HepG2 (cell line): ENCODE measurements around the gene TAS1R1. TPM values are rescaled to one million over a fixed set of nuclear protein-coding genes. Genes with fewer than 3 reads are reported as not detected.

Source experiments
- FOSL2 ChIP-seq: sonication (generic); formaldehyde crosslinking; IDR thresholded peaks from 2 replicates; pipeline ENCODE4 v1.4.0; 2020; ENCODE audit warnings: missing genetic modification reagents
- PHF5A ChIP-seq: IDR thresholded peaks from one replicate; pipeline ENCODE4 v1.6.1; 2018; ENCODE audit warnings: low read depth, missing genetic modification reagents; ENCODE audit not compliant: unreplicated experiment
- STAG1 ChIP-seq: sonication (generic); formaldehyde crosslinking; IDR thresholded peaks from 2 replicates; pipeline ENCODE4 v1.4.0; 2020; ENCODE audit warnings: missing genetic modification reagents
- TFAP4 ChIP-seq: sonication (generic); IDR thresholded peaks from 2 replicates; pipeline ENCODE4 v1.6.1; 2016; ENCODE audit warnings: low read depth, borderline replicate concordance
- TIGD3 ChIP-seq: sonication (generic); formaldehyde crosslinking; IDR thresholded peaks from 2 replicates; pipeline ENCODE4 v1.5.1; 2020; ENCODE audit warnings: mild to moderate bottlenecking, missing genetic modification reagents, borderline replicate concordance
- UBTF ChIP-seq: sonication (generic); formaldehyde crosslinking; IDR thresholded peaks from 2 replicates; pipeline ENCODE4 v1.4.0; 2020; ENCODE audit warnings: mild to moderate bottlenecking, missing genetic modification reagents
- ZBTB14 ChIP-seq: sonication (generic); formaldehyde crosslinking; IDR thresholded peaks from 2 replicates; pipeline ENCODE4 v1.4.0; 2020; ENCODE audit warnings: missing genetic modification reagents
- ZBTB38 ChIP-seq: sonication (generic); formaldehyde crosslinking; IDR thresholded peaks from 2 replicates; pipeline ENCODE4 v1.5.1; 2020; ENCODE audit warnings: mild to moderate bottlenecking, missing genetic modification reagents
- ZBTB44 ChIP-seq: sonication (generic); formaldehyde crosslinking; IDR thresholded peaks from 2 replicates; pipeline ENCODE4 v1.4.0; 2020; ENCODE audit warnings: missing genetic modification reagents
- ZKSCAN5 ChIP-seq: sonication (generic); formaldehyde crosslinking; IDR thresholded peaks from 2 replicates; pipeline ENCODE4 v1.5.1; 2020; ENCODE audit warnings: mild to moderate bottlenecking, missing genetic modification reagents
- ZMAT5 ChIP-seq: sonication (generic); formaldehyde crosslinking; IDR thresholded peaks from 2 replicates; pipeline ENCODE4 v1.5.0; 2020; ENCODE audit warnings: mild to moderate bottlenecking, low read depth, missing genetic modification reagents, borderline replicate concordance
- ZNF530 ChIP-seq: sonication (generic); formaldehyde crosslinking; IDR thresholded peaks from 2 replicates; pipeline ENCODE4 v1.5.0; 2020; ENCODE audit warnings: low read depth, mild to moderate bottlenecking, missing genetic modification reagents
- ZNF772 ChIP-seq: sonication (generic); formaldehyde crosslinking; IDR thresholded peaks from 2 replicates; pipeline ENCODE4 v1.5.0; 2020; ENCODE audit warnings: mild to moderate bottlenecking, missing genetic modification reagents
- polyA plus RNA-seq, 8 experiments: library from polyadenylated mRNA; depleted of rRNA in 3 of 8; stranded (reverse) in 7 of 8; unstranded in 1 of 8; fragments of >200 nt; fragmentation: Illumina TruSeq in 4 of 8; extraction: Trizol in 4 of 8; gene quantifications; 2 replicates each; pipeline versions ENCODE4 v1.2.1 to v1.2.3, GENCODE V29; 2011 to 2016; ENCODE audit warnings: low read depth in 4 of 8, missing spikeins in 1 of 8, mixed read lengths in 1 of 8; ENCODE audit not compliant: insufficient read depth in 1 of 8
- total RNA-seq, 5 experiments: library from RNA; depleted of rRNA; stranded (reverse); fragments of >200 nt; fragmentation: Illumina TruSeq; extraction: Trizol; gene quantifications; 2 replicates each; pipeline ENCODE4 v1.2.3, GENCODE V29; 2016; ENCODE audit warnings: low read depth in 1 of 5

TAS1R1 gene
- total and polyA plus RNA-seq, 2 of the 13 experiments (the other 11 are each of a cell fraction or from before 2014, with no cell fraction given): 1.4 to 1.6 TPM

- TF ChIP-seq TFAP4: no peak
- TF ChIP-seq ZBTB14 (CRISPR knock-in tag): no peak
- no peak for TF ChIP-seq FOSL2 (CRISPR knock-in tag)
- no peak for TF ChIP-seq ZNF772 (CRISPR knock-in tag)
- TF ChIP-seq ZKSCAN5 (CRISPR knock-in tag): no peak
- TF ChIP-seq TIGD3 (CRISPR knock-in tag): no peak
- TF ChIP-seq ZBTB44 (CRISPR knock-in tag): no peak
- 0 out of 2 replicates have a peak, but pooled peaks have one; percentile 20 for TF ChIP-seq ZBTB38 (CRISPR knock-in tag)
- TF ChIP-seq ZMAT5 (CRISPR knock-in tag): no peak
- TF ChIP-seq UBTF: 0 out of 2 replicates have a peak, but pooled peaks have one; percentile 7
- TF ChIP-seq ZNF530 (CRISPR knock-in tag): 0 out of 2 replicates have a peak, but pooled peaks have one; percentile 4
- no peak for TF ChIP-seq PHF5A (CRISPR knock-in tag)
- peak; percentile 16; the same call in 1 of the 2 replicates for TF ChIP-seq STAG1
Measured at GRCh38 chr1:6580593-6581409, 25.7 kb downstream of the TAS1R1 start (continued).
